Measurements from ENCODE around the gene TSHZ2.
"Not testable (repeated sequence)": the region's sequence is repeated elsewhere in the genome, so short reads cannot be mapped to it uniquely, and the experiment has no call there.

Gene TSHZ2

DNA sequence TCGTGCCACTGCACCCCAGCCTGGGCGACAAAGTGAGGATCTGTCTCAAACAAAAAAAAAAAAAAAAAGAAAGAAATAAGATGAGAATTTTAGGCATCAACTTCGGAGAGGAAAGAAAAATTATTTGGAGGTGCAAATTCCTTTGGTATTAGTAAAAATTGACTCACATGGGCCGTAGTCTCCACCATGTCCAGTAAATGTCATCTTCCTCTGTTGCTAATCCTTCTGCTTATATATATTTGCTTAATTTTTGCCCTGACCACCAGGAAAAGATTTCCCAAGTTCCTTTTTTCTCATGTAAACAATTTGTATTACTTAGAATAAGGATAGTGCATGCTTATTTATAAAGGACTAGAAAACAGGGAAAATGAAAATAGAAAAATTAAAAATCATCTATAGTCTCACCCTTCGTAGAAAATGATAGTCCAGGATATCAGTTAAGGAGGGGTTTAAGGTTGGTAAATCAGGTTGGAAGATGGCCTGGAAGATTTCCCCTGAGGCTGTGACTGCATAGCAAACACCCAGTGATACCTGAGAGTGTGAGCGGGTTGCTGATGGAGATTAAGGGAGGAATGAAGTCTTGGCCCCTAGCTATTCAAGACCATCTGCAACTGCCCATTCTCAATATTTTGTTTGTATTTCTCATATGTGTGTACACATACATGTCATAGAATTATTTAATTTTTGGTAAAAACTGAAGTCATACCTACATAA lies 380.7 kb downstream of the TSHZ2 start:
- DNase-seq (ENCODE audit: low spot score): no peak

DNA sequence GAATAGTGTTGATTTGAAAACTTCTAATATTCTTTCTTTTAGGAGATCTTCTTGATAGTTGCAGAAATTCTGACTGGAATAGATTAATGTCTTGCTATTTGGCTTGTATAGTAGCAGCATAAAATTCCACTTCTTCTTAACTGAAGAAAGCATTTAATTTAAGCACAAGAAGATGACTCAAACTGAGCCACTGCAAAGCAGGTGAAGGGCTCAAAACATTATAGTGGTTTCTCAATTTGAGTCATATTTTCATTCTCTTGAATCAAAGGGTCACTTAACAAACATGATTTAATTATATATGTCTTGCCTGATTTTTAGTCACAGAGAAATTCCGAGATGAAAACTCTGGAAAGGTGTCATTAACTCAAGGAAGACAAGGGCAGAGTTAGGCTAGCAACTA lies 382.2 kb downstream of the TSHZ2 start:
- no peak for DNase-seq (ENCODE audit: low spot score)

DNA sequence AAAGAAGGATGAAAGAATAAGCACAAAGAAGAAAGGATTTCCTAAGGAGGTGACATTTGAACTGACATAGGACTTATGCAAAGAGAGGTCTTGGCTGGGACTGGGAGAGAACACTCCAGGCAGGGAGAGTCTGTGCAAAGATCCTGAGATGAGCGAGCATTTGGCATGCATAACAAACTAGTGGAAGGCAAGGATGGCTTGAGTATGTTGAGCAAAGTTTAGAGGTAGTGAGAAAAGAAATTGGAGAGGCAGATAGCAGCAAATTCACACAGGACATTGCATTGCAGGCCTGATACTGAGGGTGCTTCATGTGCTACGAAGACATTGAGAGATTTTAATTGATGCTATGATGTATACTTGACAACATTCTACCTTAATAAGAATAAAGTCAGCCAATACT lies 383.6 kb downstream of the TSHZ2 start:
- no peak for DNase-seq (ENCODE audit: low spot score)

DNA sequence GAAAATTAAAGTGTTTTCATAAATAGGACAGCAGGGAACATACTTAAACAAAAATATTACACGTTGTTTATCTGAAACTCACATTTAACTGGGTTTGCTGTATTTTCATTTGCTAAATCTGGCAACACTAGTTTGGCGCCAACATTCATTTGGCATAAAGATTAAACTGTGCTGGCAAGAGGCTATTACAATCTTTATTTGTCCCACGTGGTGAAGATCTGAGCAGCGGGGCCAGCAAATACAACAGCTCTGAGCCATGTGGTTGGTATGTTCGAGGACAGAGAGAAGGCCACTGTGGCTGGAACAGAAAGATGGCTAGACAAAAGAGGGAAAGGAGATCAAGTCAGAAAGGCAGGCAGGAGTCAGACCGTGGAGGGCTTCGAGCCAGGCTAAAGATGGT lies 387.3 kb downstream of the TSHZ2 start:
- no peak for DNase-seq (ENCODE audit: low spot score)

DNA sequence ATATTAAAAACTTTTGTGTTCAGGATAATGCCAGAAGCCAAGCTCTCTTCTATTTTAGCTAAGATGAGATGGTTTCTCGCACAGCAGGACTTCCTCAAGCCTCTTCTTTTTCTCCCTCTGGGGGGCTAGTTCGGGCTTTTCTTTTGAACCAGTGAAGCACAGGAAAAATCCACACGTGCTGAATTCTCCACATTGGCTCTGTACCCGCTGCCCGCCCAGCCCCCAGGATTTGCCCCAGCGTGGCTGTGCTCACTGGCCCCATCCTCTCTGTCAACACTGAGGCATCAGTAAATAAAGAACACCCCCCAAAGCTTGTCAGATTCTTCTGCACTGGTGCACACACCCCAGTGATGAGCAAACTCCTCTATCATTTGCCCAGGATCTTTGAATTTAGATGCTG lies 388.7 kb downstream of the TSHZ2 start:
- DNase-seq (ENCODE audit: low spot score): no peak

DNA sequence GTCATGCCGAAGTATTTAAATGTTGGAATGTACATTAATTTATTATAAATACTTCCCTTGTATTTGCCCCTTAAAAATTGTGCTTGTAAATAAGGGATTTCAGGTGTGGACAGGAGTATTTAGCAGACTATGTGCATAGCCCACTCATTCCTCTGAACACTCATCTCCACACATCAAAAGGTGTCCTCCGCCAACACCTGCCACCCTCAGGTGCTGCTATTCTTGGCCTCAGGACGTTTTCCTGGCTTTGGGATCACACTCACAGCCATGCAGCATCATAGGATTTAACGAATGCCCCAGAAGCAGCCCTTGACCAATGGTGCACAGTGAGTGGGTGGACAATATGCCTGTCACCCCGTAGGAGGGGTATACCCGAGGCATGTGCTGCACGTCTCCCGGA lies 390.6 kb downstream of the TSHZ2 start:
- no peak for DNase-seq (ENCODE audit: low spot score)

DNA sequence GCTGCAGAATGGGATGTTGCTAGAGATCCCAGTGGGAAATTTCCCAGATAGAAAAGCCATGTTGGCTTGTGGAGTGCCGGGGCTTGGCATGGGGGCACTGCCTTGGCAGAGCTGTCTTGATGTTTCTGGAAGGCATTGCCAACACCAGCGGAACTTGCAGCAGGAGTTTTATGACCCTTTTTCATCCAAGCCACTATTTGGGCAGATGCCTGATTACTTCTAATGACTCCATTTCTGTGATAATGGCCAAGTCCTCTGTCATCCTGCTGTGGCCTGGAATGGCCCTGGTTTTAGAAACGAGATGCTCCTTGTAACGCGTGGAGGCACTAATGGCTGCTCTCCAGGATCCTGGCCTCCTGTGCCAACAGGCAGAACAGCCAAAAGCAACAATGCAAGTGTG lies 392.5 kb downstream of the TSHZ2 start:
- no peak for DNase-seq (ENCODE audit: low spot score)

DNA sequence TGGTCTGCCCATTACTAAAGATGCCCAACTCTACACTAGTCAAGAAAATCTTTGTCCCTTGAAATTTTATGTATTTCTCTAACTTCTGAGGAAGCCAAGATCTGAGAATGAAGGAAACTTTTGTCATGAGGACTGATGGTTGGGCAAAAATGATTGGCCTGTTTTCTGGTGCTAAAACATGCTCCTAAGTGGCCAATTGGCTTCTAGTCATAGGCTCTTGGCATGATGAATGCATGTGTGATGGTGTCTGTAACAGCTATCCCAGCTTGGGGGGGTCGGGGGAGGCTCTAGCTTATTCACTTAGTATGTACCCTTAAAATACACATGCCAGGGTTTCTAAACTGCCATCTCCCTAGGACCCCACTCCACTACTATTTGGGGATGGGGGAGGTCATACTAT lies 392.9 kb downstream of the TSHZ2 start:
- DNase-seq (ENCODE audit: low spot score): no peak

DNA sequence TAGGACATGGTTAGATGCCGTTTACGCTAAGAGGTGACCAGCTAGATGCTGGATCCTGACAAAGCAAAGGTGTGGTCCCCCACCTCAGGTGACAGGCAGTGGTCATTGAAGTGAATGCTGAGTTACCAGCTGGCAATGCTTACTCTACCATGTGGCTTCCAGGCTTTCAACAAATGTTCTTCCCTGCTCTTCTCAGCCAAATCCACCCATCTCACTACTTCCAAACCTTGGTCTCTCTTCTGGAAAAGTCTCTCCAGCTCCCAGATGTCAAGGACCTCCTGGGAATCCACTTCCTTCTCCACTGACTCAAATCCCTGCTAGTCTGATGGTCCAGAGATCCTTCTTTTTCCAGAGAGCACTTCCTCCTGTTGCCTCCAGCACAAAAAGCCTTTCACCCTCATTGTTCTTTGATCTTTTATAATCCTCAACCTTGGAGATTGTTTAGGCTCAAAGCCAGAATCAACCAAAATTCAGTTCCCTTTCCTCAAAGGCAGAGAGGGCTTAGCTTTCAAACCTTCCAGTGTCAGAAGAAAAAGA lies 393.4 kb downstream of the TSHZ2 start:
- no peak for DNase-seq (ENCODE audit: low spot score)

DNA sequence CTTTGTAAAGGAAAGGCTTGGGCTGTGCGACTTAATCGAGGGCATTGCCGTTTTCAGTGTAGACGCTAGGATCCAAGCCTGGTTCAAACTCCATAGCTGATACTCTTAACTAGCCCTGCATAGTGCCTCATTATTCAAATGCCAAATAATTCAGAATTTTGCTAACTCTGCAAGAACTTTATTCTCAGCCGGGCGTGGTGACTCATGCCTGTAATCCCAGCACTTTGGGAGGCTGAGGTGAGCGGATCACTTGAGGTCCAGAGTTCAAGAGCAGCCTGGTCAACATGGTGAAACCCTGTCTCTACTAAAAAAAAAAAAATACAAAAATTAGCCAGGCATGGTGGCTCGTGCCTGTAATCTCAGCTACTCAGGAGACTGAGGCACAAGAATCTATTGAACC lies 394.8 kb downstream of the TSHZ2 start:
- not testable (repeated sequence) for DNase-seq (ENCODE audit: low spot score)

DNA sequence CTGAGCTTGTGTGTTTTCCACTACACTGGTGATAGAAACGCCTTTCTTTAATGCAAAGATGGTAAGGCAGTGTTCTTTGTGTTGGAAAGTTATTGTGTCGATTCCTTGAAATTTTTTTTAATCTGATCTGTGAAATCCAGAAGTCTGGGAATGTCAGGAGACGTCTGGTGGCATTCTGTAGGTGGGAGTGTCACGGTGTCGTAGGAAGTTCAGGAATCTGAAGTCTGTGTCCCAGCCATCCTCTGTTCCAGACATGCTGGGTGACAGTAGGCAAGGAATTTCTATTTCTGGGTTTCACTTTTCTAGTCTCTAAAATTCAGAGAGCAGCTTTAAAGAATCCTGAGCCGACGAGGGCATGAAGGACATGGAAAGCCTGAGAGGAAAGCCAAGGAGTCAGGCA lies 397.7 kb downstream of the TSHZ2 start:
- no peak for DNase-seq (ENCODE audit: low spot score)

DNA sequence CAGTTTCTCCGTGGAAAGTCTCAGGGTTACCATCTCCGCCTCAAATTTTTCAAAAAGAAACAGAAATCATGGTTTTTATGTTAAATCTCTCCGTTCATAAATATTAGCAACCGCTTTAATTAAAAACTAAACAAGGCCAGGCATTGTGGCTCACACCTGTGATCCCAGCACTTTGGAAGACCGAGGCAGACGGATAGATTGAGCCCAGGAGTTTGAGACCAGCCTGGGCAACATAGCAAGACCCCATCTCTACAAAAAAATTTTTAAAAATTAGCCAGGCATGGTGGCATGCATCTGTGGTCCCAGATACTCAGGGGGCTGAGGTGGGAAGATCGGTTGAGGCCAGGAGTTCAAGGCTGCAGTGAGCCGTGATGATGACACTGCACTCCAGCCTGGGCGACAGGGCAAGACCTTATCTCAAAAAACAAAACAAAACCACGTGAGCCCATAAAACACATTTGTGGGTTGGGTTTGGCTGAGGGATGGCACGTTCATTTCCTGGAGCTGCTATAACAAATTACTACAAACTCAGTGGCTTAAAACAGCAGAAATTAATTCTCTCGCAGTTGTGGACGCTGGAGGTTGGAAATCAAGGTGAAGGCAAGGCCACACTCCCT lies 398.3 kb downstream of the TSHZ2 start:
- DNase-seq (ENCODE audit: low spot score): no peak

DNA sequence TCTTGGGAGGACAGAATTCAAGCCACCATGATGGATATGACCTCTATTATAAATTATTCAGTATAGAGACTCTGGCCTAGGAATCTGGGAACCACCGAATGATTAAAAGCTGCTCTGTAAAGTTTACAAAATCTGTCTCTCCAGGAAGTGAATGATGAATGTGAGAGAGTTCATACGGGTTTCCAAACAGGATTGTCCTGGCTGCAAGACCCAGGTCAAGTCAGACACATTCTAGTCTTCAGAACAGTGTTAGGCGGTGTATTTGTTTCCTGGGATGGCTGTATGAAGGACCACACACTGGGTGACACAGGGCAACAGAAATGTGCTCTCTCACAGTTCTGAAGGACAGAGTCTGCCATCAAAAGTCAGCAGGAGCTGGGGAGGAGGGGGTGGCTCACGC lies 399.1 kb downstream of the TSHZ2 start:
- DNase-seq (ENCODE audit: low spot score): no peak

DNA sequence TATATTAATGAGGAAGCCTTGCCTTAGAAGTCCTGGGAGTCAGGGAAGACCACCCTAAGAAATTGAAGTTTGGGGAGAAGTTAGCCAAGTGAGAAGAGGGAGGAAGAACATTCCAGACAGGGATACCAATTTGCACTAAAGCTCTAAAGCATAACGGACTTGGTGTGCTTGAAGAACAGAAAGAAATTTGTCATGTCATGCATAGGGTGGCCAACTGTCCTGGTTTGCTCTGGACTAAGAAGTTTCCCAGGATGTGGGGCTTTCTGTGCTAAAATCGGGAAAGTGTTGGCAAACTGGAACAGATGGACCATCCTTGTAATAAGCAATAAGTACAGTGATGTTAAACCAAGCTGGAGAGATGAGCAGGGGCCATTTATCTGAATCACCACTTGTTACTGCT lies 403.9 kb downstream of the TSHZ2 start:
- no peak for DNase-seq (ENCODE audit: low spot score)

DNA sequence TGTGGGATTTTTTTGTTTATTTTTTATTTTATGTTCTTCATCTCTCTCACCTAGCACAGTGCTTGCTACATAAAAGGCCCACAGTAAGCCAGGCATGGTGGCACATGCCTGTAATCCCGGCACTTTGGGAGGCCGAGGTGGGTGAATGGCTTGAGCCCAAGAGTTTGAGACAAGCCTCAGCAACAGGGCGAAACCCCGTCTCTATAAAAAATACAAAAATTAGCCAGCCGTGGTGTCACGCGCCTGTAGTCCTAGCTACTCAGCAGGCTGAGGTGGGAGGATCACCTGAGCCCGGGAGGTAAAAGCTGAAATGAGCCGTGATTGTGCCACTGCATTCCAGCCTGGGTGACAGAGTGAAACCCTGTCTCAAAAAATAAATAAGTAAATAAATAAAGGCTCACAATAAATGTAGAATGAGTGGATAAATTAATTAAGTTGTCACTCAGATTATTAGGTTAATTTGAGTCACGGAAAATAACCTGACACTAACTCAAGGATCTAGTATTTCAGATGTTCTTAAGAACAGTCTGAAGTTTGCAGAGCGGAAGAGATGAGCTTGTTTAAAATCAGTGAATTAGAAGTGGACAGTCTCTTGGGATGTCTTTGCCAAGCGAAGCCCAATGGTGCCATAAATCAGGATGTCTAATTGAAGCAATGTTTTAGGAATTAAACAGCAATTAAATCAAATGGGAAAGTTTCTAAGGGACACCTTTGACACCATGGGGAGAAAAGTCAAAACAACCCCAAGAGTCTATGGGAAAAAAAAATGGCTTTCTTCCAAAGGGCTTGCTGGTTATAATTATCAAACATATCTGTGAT lies 407.1 kb downstream of the TSHZ2 start:
- no peak for DNase-seq (ENCODE audit: low spot score)

DNA sequence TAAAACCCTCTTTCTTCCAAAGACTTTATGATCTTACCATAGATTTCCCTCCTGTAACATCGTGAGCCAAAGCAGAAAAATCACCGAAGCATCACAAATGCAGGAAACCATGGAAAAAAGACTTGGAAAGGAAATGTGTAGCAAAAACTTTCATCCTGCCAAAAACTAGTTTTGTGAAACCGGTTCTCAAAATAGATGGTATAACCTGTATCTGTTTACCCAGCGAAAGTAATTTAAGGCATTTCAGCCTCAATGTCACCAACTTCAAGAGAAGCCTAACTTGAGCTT lies 407.6 kb downstream of the TSHZ2 start:
- DNase-seq (ENCODE audit: low spot score): no peak

DNA sequence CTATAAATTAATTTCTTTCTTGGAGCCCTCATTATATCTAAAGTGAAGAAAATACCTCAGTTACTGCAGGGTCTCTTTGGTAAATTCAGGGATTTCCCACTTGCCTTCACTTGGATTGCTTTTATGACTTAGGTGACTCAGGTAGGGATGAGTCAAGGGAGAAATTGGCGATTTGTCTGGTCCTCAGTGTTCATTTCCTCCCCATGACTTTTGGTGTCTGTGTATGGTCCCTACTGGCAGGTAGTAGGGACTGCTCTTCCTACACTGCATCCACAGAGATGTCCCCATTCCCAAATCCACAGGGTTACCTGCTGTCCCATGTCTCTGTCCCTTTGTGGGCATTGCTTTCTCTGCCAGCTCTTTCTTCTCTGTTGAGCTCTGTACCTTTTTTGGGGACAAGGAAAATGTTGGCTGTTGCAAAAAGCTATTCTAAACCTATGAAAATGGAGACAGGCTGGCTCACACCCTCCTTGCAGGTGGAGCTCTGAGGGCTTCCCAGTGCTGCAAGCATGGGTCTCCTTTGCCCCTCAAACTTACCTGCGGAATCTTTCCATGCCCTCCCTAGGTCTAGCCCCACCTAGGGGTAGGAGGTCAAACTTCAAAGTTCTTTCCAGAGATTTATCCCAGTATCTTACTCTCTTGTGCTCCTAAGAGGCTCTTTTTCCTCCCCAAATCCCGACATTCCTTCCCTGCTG lies 409.6 kb downstream of the TSHZ2 start:
- DNase-seq (ENCODE audit: low spot score): no peak

DNA sequence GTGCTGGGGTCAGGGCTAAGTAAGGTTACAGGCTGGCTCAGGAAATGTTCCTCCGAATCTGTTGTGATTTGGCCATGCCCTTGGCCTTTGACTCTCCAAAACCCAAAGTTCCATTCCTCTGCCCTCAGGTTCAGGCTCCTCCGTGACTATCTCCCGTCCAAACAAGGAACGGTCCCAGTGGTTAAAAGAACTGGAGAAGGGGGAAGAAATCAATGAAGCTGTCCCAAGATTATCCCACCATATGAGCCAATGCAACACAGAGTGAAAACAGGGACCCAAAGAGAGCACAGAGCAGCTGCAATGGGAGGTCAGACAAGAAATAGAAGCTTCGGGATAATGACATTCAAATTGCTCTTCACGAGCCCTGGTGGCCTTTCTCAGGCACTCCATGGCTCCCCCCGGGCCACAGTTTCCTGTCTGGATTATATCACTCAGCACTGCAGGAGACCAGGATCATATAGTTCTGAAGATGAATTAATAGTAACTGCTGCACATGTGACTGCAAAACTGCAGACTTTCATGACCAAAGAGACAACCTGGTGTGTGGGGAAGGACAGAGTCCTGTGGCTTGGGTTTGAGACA lies 410.2 kb downstream of the TSHZ2 start:
- no peak for DNase-seq (ENCODE audit: low spot score)

DNA sequence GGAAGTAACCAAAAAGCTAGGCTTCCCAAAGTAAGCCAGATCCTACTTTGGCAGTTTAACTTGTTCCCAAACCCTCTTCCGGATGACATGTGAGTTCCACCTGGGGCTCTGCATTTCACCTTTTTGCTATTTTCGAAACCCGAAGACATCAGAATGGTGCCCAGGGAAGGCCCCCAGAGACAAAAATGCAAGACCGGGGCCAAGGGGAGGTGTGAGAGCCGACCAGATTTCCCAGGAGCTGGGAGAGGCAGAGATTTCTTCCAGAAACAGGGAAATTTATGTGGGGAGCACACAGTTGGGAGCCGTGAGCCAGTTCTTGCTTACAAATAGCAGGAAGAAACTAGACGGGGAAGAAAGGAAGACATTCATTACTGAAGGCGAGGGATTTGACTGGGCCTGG lies 411.8 kb downstream of the TSHZ2 start:
- DNase-seq (ENCODE audit: low spot score): no peak

DNA sequence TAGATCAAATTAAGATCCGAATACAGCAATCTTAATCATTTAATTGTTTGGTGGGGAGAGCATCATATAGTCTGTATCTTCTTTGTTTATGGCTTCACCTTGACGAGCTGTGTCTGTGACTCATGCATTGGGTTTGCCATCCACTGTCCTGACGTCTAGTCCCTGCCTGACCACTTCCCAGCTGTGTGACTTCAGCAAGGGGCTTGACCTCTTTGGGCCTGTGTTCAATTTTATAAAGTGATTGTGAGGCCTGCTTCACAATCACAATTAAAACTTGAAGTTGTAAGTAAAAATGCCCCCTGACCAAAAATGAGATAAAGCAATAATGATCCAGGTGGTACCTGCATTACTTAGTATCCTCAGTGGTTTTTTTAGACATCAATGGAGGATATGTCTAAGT lies 412.2 kb downstream of the TSHZ2 start:
- no peak for DNase-seq (ENCODE audit: low spot score)

DNA sequence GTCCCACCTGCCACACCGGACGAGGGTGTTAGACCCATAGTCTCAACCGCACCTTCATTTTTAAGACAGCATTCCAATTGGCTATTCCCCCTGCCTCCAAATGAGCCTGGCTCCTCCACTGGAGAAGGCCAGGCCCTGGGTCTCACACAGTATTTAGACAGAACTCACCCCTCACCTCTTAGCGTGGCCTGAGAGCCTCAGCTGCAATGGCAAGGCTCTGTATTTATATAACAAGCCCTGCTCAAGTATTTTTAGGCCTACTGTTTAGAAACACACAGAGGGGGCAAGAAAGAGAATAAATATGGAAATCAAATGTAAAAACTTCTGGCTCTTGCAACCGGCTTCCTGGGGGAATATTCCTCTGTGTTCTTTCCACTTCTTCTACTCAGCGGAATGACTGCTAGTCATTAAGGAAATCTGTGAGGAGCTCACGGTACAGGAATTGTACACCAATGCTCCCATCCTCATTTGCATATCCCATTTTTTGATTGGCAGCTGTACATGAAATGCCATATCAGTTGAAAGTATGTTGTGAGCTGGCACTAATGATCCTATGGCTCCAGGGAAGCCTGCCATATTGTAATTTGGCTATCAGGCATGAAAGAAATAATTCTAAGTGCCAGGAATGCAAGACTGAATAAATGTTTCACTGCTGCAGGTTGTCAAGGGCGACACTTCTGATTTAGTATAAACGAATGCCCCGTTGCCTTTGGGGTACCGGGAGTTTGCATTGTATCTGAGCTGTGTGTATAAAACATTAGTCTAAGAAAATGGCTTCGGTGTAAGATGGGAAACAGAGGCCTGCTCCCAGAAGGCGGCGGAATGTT lies 414.0 kb downstream of the TSHZ2 start:
- no peak for DNase-seq (ENCODE audit: low spot score)

Data from germinal center (tissue), 1 donor.